Activated CD8-positive, alpha-beta T cell treated with anti-CD3 and anti-CD28 coated beads, Interleukin-2, amount 10 ng/mL, durations not matched to agents 7 days and 5 days (primary cell): ENCODE data around the gene TAS2R16. TPM values are rescaled to one million over a fixed set of nuclear protein-coding genes. Genes with fewer than 3 reads are reported as not detected.

Experiments used
- ATAC-seq: fragments of 150-1000 bp; cut with Tn5 transposase; one replicate; pipeline ENCODE4 v1.10.0; 2021; ENCODE audit warnings: moderate library complexity
- CTCF ChIA-PET: fragments of 350-600 bp; sonication (Branson Sonifier 250); formaldehyde crosslinking; loops from one replicate; lab custom pipeline; 2021; ENCODE audit warnings: antibody characterized with exemption; lab: Charles Lee
- POLR2A ChIA-PET: fragments of 350-600 bp; sonication (Branson Sonifier 250); formaldehyde crosslinking; loops from one replicate; lab custom pipeline; 2021; ENCODE audit warnings: antibody characterized with exemption; lab: Charles Lee
- DNase-seq: peaks from one replicate; pipeline ENCODE4 v3.0.0-alpha.2; 2020
- H3K27ac Mint-ChIP-seq: one replicate; pipeline ENCODE4 v1.8.0; 2021; ENCODE audit warnings: mild to moderate bottlenecking, mixed read lengths
- H3K27me3 Mint-ChIP-seq: one replicate; pipeline ENCODE4 v1.8.0; 2021; ENCODE audit warnings: low read depth, mixed read lengths
- H3K36me3 Mint-ChIP-seq: one replicate; pipeline ENCODE4 v1.8.0; 2021; ENCODE audit warnings: low read depth, mixed read lengths
- H3K4me1 Mint-ChIP-seq: one replicate; pipeline ENCODE4 v1.8.0; 2021; ENCODE audit warnings: low read depth, mixed read lengths
- H3K4me3 Mint-ChIP-seq: one replicate; pipeline ENCODE4 v1.8.0; 2021; ENCODE audit warnings: mild to moderate bottlenecking, mixed read lengths
- H3K9me3 Mint-ChIP-seq: one replicate; pipeline ENCODE4 v1.8.0; 2022; ENCODE audit warnings: mixed read lengths; ENCODE audit not compliant: insufficient read depth
- total RNA-seq, 2 experiments: library from RNA; stranded (reverse); gene quantifications; one replicate each; pipeline ENCODE4 v1.2.3, GENCODE V29; 2021

Gene TAS2R16, protein sequence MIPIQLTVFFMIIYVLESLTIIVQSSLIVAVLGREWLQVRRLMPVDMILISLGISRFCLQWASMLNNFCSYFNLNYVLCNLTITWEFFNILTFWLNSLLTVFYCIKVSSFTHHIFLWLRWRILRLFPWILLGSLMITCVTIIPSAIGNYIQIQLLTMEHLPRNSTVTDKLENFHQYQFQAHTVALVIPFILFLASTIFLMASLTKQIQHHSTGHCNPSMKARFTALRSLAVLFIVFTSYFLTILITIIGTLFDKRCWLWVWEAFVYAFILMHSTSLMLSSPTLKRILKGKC
- not detected for total RNA-seq

- no peaks in the 10 kb centered on the region for H3K27me3 Mint-ChIP-seq
- ATAC-seq (no peak), DNase-seq (no peak)
- H3K36me3 Mint-ChIP-seq = no peaks in the 10 kb centered on the region
- no peaks in the 10 kb centered on the region for H3K4me1 Mint-ChIP-seq
- no peaks in the 10 kb centered on the region for H3K9me3 Mint-ChIP-seq
- POLR2A ChIA-PET = no interaction called here
- no peak within 1 kb of the TSS for H3K27ac Mint-ChIP-seq
- CTCF ChIA-PET = no interaction called here
- no peak within 1 kb of the TSS for H3K4me3 Mint-ChIP-seq
Observed at GRCh38 chr7:122995600-122995999, at the start of gene TAS2R16. Gene TAS2R16, minus strand, starts transcription at chr7:122995700. Its CDS starts 66 bp downstream, at chr7:122995634.

DNA sequence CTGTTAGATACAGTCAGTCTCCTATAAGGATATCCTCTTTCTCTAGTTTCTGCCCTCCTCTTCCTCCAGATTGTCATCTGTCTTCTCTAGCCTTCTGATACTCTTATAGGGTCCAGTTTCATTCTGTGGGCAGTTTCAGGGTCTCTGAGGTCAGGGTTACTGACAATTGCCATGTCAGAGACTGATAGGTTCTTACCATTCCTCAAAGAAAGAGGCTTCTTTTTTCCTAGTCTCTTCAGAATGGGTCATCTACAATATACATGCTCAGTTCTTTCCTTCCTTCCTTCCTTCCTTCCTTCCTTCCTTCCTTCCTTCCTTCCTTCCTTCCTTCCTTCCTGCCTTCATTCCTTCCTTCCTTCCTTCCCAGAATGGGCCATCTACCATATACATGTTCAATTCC is 48.1 kb upstream of the TAS2R16 start:
- no peaks in the 10 kb centered on the region for H3K27me3 Mint-ChIP-seq
- no peaks in the 10 kb centered on the region for H3K4me1 Mint-ChIP-seq
- DNase-seq = no peak
- no peak overlapping the region for H3K4me3 Mint-ChIP-seq
- peaks cover 11% of the 10 kb centered on the region for H3K9me3 Mint-ChIP-seq
- H3K36me3 Mint-ChIP-seq = no peaks in the 10 kb centered on the region
- ATAC-seq = no peak
- no peak overlapping the region for H3K27ac Mint-ChIP-seq
- ChIA-PET CTCF (no interaction called here), POLR2A (no interaction called here)

DNA sequence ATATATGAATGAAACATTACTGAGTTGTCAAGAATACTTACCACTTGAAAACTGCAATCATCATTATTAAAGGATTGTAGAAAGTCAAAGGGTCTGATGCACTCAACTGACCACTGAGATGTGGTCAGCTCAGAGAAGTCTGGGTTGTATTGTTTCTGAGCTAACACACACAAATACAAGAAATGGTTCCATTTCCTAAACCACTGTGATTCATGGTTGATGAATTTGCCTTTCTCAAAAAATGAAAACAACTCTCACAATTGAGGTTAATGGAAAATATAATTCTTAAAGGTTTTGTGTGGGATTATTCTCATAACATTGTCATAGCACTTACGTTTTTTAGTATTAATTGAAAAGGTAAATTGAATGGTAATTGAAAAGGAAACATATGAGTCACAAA is 45.6 kb upstream of the TAS2R16 start:
- no peak overlapping the region for H3K27ac Mint-ChIP-seq
- no peak for ATAC-seq
- DNase-seq = no peak
- no peaks in the 10 kb centered on the region for H3K36me3 Mint-ChIP-seq
- CTCF ChIA-PET = no interaction called here
- H3K27me3 Mint-ChIP-seq = no peaks in the 10 kb centered on the region
- H3K9me3 Mint-ChIP-seq = no peaks in the 10 kb centered on the region
- no peaks in the 10 kb centered on the region for H3K4me1 Mint-ChIP-seq
- POLR2A ChIA-PET = no interaction called here
- H3K4me3 Mint-ChIP-seq = no peak overlapping the region

DNA sequence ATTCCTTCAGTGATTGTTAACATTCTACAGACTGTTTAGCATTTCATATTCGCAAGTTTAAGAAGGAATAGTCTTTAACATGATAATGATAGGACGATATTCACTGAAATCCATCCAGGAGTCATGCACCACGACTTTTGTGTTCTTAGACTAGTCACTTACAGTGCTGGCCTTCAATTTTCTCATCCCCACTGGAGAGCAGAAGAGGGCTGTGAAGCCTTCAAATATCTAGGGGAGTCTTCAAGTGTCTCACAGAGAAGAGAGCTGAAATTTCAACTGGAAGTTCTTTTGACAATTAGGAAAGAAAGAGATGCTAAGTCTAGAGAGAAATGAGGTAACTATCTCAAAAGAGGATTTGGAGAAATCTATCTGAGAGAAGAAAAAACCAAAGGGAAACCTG is 43.8 kb upstream of the TAS2R16 start:
- ChIA-PET POLR2A (no interaction called here), CTCF (no interaction called here)
- Mint-ChIP-seq H3K9me3 (peaks cover 3% of the 10 kb centered on the region), H3K4me3 (no peak overlapping the region), H3K36me3 (no peaks in the 10 kb centered on the region), H3K27me3 (no peaks in the 10 kb centered on the region), H3K4me1 (no peaks in the 10 kb centered on the region), H3K27ac (no peak overlapping the region)
- ATAC-seq (no peak), DNase-seq (no peak)

DNA sequence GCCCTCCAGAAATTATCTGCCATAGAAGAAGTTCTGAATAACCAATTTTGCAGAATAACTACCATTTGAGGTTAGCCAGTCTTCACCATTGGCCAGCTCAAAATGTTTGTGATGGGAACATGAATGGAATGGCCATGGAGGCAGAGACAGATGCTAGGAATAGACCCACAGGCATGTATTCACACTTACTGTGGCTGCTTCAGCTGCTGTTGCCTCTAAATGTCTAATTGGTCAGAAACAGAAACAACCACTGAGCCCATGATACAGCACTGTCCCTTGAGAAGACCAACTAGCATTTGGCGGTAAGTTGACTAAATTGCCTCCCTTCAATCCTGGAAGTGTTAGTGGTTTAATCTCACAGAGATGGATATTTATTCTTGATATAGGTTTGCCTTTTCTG is 38.6 kb upstream of the TAS2R16 start:
- Mint-ChIP-seq H3K27me3 (no peaks in the 10 kb centered on the region), H3K36me3 (no peaks in the 10 kb centered on the region), H3K4me3 (no peak overlapping the region), H3K4me1 (no peaks in the 10 kb centered on the region), H3K27ac (no peak overlapping the region), H3K9me3 (peaks cover 14% of the 10 kb centered on the region)
- ChIA-PET POLR2A (no interaction called here), CTCF (no interaction called here)
- ATAC-seq (no peak), DNase-seq (no peak)

GRCh38 chr7:123030631-123031030 is 35.1 kb upstream of the TAS2R16 start:
- Mint-ChIP-seq H3K9me3 (peaks cover 14% of the 10 kb centered on the region), H3K4me1 (no peaks in the 10 kb centered on the region), H3K36me3 (no peaks in the 10 kb centered on the region), H3K27ac (no peak overlapping the region), H3K4me3 (no peak overlapping the region), H3K27me3 (no peaks in the 10 kb centered on the region)
- DNase-seq (no peak), ATAC-seq (no peak)
- CTCF ChIA-PET = no interaction called here
- POLR2A ChIA-PET = no interaction called here

- no peaks in the 10 kb centered on the region for H3K27me3 Mint-ChIP-seq
- DNase-seq (no peak), ATAC-seq (no peak)
- ChIA-PET CTCF (no interaction called here), POLR2A (no interaction called here)
- H3K36me3 Mint-ChIP-seq = no peaks in the 10 kb centered on the region
- peaks cover 6% of the 10 kb centered on the region for H3K9me3 Mint-ChIP-seq
- no peak overlapping the region for H3K4me3 Mint-ChIP-seq
- H3K4me1 Mint-ChIP-seq = no peaks in the 10 kb centered on the region
- no peak overlapping the region for H3K27ac Mint-ChIP-seq
Observed at GRCh38 chr7:123028339-123028738, 32.8 kb upstream of the TAS2R16 start.

DNA sequence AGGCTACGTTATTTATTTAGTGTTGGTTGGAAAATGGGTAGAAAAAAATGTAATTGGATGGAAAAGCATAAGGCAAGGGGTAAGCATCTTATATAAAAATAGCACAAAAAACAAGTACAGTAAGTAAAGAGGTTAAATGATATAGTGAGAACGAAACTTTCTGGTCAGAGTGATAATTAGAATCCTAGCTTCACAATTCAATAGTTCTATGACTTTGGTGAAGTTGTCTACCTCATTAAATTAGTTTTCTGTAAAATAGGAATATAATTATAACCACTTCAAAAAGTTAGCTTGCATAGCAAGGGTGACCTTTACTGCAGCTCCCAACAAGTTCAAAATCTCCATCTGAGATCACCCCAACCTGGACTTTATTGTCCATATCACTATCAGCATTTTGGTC is 30.8 kb upstream of the TAS2R16 start:
- Mint-ChIP-seq H3K36me3 (no peaks in the 10 kb centered on the region), H3K27me3 (no peaks in the 10 kb centered on the region), H3K27ac (no peak overlapping the region), H3K4me1 (no peaks in the 10 kb centered on the region), H3K9me3 (no peaks in the 10 kb centered on the region), H3K4me3 (no peak overlapping the region)
- POLR2A ChIA-PET = no interaction called here
- CTCF ChIA-PET = no interaction called here
- ATAC-seq = no peak
- DNase-seq = no peak

- POLR2A ChIA-PET = no interaction called here
- Mint-ChIP-seq H3K27ac (no peak overlapping the region), H3K27me3 (no peaks in the 10 kb centered on the region), H3K4me3 (no peak overlapping the region), H3K36me3 (no peaks in the 10 kb centered on the region), H3K9me3 (no peaks in the 10 kb centered on the region), H3K4me1 (no peaks in the 10 kb centered on the region)
- DNase-seq (no peak), ATAC-seq (no peak)
- CTCF ChIA-PET = no interaction called here
Observed at GRCh38 chr7:123024989-123025758, 29.7 kb upstream of the TAS2R16 start.

GRCh38 chr7:123023126-123023525 is 27.6 kb upstream of the TAS2R16 start:
- ChIA-PET POLR2A (no interaction called here), CTCF (no interaction called here)
- Mint-ChIP-seq H3K27me3 (no peaks in the 10 kb centered on the region), H3K36me3 (no peaks in the 10 kb centered on the region), H3K9me3 (no peaks in the 10 kb centered on the region), H3K27ac (no peak overlapping the region), H3K4me3 (no peak overlapping the region), H3K4me1 (no peaks in the 10 kb centered on the region)
- DNase-seq = no peak
- ATAC-seq = no peak

GRCh38 chr7:123022576-123022975 is 27.1 kb upstream of the TAS2R16 start:
- DNase-seq (no peak), ATAC-seq (no peak)
- no peaks in the 10 kb centered on the region for H3K4me1 Mint-ChIP-seq
- H3K9me3 Mint-ChIP-seq = no peaks in the 10 kb centered on the region
- no peak overlapping the region for H3K27ac Mint-ChIP-seq
- no peak overlapping the region for H3K4me3 Mint-ChIP-seq
- H3K36me3 Mint-ChIP-seq = no peaks in the 10 kb centered on the region
- no peaks in the 10 kb centered on the region for H3K27me3 Mint-ChIP-seq
- ChIA-PET POLR2A (no interaction called here), CTCF (no interaction called here)

DNA sequence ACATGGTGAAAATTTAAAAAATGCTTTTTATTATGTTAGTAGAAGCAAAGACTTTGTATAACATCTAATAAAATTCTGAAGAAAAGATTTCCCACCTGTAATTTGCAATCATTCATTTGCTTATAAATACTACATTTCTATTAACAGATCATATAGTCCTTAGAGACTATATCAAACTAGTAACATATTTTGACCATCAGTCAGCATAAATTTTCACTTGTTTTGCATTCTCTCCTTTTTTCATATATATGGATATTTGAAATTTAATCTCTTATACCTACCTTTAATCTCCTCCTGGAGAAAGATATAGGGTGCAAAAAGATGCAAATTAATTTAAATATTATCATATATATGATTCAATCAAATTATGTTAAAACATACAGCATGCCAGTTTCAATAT is 16.9 kb upstream of the TAS2R16 start:
- ATAC-seq (no peak), DNase-seq (no peak)
- Mint-ChIP-seq H3K9me3 (no peaks in the 10 kb centered on the region), H3K27me3 (no peaks in the 10 kb centered on the region), H3K27ac (no peak overlapping the region), H3K36me3 (no peaks in the 10 kb centered on the region), H3K4me1 (no peaks in the 10 kb centered on the region), H3K4me3 (no peak overlapping the region)
- ChIA-PET CTCF (no interaction called here), POLR2A (no interaction called here)
